HEK293T (cell line): Measurements from ENCODE around the gene DNAJC25.

Experiments used
- ARNT ChIP-seq: fragments of 450-650 bp; IDR thresholded peaks from 2 replicates; pipeline ENCODE4 v1.6.1; 2017; ENCODE audit warnings: mild to moderate bottlenecking
- FOXA1 ChIP-seq: fragments of 450-650 bp; IDR thresholded peaks from 2 replicates; pipeline ENCODE4 v1.6.1; 2016; ENCODE audit warnings: mild to moderate bottlenecking
- FOXK2 ChIP-seq: fragments of 450-650 bp; IDR thresholded peaks from 2 replicates; pipeline ENCODE4 v1.6.1; 2016; ENCODE audit warnings: mild to moderate bottlenecking
- PKNOX1 ChIP-seq: fragments of 450-650 bp; IDR thresholded peaks from 2 replicates; pipeline ENCODE4 v1.6.1; 2016
- SP1 ChIP-seq: fragments of 450-650 bp; IDR thresholded peaks from 2 replicates; pipeline ENCODE4 v1.6.1; 2017
- SUZ12 ChIP-seq: fragments of 450-650 bp; IDR thresholded peaks from 2 replicates; pipeline ENCODE4 v1.6.1; 2016; ENCODE audit warnings: mild to moderate bottlenecking
- TARDBP ChIP-seq: fragments of 450-650 bp; IDR thresholded peaks from 2 replicates; pipeline ENCODE4 v1.6.1; 2016

DNA sequence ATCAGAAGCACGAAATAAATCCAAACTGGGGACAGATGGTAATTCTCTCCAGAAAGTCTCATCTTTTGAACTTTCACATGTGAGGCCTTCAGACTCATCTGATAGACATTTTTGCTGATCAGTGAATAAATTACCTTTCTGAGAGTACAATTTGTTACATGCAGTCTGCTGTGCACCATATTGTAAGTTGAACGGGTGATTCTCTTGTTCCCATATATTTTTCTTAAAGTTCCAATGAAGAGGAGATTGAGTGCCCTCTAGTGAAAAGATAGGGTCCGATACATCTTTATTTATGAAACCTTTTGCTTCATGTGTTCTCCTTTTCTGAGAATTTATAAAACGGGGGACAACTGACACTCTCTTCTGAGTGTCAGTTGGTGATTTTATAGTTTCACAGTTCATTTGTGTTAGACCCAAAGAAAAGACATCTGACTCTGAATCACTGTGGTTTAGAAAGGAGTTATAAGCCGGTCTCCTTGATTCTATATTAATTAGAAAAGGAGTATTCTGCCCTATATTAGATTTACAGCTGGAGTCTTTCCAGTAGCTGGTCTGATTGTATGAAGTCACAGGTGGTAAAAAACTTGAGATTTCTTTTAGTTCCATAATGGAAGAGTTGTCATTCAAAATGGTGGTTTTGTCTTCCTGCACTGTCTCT lies 60.7 kb downstream of the DNAJC25 start:
- TF ChIP-seq SUZ12, result no peak
- no peak for TF ChIP-seq ARNT
- TF ChIP-seq FOXK2, result no peak
- TF ChIP-seq FOXA1, result no peak
- no peak for TF ChIP-seq SP1
- TF ChIP-seq PKNOX1, result no peak
- TF ChIP-seq TARDBP, result no peak
